Measurements from ENCODE around the gene TMEM258. TPM values are rescaled to one million over a fixed set of nuclear protein-coding genes. Genes with fewer than 3 reads are reported as not detected.
A peak's percentile ranks its signal among the peaks of the same experiment; 100 is the strongest.

TMEM258 gene
- total RNA-seq, 2 experiments from 2014 or later: 162 to 170 TPM

DNA sequence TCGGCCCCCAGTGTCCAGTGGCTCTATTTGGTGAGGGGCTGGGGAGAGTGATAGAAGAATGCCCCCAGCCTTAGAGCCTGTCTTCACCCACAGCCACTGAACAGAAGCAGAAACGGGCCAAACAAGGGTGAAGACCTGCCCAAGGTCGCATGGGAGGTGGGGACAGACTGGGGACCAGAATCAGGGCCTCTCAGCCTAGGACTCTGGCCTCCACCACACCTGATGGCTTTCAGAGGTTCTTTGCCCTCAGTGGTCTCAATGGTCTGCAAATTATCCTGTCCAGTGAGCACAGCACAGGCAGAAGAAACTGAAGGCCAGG lies 44.5 kb downstream of the TMEM258 start:
- Mint-ChIP-seq H3K4me1 (ENCODE audit: low read depth) (peaks cover 2% of the 10 kb centered on the region), H3K27ac (no peak overlapping the region), H3K27me3 (peaks cover 22% of the 10 kb centered on the region), H3K36me3 (ENCODE audit: low read depth) (no peaks in the 10 kb centered on the region), H3K4me3 (no peak overlapping the region), H3K9me3 (no peaks in the 10 kb centered on the region)
- DNase-seq (no peak), ATAC-seq (peak; percentile 3)
- POLR2A ChIA-PET: no interaction called here
- intact Hi-C loops (cut with micrococcal nuclease): no loop called here
- TF ChIP-seq, protein P1, sequence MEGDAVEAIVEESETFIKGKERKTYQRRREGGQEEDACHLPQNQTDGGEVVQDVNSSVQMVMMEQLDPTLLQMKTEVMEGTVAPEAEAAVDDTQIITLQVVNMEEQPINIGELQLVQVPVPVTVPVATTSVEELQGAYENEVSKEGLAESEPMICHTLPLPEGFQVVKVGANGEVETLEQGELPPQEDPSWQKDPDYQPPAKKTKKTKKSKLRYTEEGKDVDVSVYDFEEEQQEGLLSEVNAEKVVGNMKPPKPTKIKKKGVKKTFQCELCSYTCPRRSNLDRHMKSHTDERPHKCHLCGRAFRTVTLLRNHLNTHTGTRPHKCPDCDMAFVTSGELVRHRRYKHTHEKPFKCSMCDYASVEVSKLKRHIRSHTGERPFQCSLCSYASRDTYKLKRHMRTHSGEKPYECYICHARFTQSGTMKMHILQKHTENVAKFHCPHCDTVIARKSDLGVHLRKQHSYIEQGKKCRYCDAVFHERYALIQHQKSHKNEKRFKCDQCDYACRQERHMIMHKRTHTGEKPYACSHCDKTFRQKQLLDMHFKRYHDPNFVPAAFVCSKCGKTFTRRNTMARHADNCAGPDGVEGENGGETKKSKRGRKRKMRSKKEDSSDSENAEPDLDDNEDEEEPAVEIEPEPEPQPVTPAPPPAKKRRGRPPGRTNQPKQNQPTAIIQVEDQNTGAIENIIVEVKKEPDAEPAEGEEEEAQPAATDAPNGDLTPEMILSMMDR (IDR thresholded peaks at IDR 0.05): peak; percentile 64
- CTCF ChIA-PET: interaction anchor here (1.0 to 1.9 kb wide), 9 partner anchors 9 to 360 kb away, joined by 3 to 16 read pairs (median 5); no protein-coding TSS in a partner anchor

DNA sequence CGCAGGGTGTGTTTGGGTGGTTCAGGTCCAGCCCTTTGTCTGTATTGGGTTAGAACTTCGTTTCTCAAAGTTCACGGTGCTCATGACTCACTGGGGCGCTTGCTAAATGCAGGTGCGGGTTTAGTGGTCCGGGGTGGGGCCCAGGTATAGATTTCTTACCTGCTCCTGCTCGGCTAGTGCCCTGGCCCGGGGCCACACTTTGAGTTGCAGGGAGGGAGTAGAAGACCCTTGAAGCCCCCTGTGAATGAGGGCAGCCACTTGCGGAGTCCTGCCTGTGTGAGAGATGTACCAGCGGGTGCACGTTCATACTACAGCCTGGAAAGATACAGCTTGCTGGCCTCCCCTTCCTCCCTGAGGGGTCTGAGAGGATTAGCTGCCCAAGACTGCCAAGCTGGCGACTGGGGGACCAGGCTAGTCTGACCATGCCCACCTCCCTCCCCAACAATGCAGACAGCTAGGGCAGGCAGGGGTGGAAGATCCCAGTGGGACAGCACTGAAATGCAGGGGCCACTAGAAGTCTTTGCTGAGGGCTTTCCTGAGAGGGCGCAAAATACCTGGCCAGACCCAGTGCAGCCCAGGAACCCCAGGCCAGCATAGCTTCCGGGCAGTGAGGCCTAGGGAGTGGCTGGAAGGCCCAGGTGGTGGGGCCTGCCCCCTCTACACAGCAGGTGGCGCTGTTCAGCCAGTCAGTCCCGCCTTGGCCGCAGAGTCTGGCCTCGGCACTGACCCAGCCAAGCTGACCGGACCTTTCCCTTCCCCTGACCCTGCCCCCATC lies 45.0 kb downstream of the TMEM258 start:
- ChIA-PET CTCF (interaction anchor here (0.6 to 1.9 kb wide), 20 partner anchors 9 to 361 kb away, joined by 3 to 16 read pairs (median 4); no protein-coding TSS in a partner anchor), POLR2A (no interaction called here)
- TF ChIP-seq, protein P1 (IDR thresholded peaks at IDR 0.05): peak; percentile 97
- Mint-ChIP-seq H3K36me3 (ENCODE audit: low read depth) (no peaks in the 10 kb centered on the region), H3K4me1 (ENCODE audit: low read depth) (peaks cover 2% of the 10 kb centered on the region), H3K4me3 (no peak overlapping the region), H3K27me3 (peaks cover 21% of the 10 kb centered on the region), H3K27ac (no peak overlapping the region), H3K9me3 (no peaks in the 10 kb centered on the region)
- DNase-seq (peak; percentile 67), ATAC-seq (peak; percentile 70)
- intact Hi-C loops (cut with micrococcal nuclease): no loop called here

DNA sequence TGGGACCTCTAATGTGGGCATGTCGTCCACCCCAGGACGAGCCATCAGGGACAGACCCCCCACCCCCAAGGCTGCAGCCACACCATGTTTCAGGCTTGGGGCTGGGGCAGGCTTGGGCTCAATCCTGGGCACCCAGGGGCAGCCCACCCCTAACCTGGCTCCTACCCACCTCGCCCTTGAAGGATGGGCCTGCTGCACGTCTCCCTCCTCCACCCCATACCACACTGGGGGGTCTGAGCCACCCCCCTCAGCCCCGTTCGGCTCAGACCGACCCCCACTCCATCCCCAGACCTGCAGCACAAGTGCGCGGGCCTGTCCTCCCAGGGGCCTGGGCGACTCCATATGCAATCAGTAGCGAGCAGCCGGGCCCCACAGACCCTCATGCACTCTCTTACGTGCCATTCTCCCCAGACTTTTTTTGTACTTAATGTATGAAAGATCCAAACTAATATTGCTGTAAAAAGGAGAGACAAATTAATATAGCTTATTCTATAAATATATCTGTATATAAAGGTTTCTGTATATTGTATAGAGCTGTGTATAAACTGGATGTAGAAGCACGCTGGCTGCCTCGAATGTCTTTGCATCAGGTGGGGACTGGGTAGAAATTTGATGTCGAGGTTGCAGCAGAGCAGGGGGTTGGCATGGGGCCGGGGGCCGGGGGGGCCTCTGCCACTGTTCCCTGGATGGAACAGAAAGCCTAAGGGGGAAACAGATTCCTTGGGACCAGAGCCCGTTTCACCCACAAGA lies 45.8 kb downstream of the TMEM258 start:
- Mint-ChIP-seq H3K4me3 (no peak overlapping the region), H3K9me3 (no peaks in the 10 kb centered on the region), H3K27me3 (peaks cover 17% of the 10 kb centered on the region), H3K27ac (no peak overlapping the region), H3K36me3 (ENCODE audit: low read depth) (no peaks in the 10 kb centered on the region), H3K4me1 (ENCODE audit: low read depth) (no peaks in the 10 kb centered on the region)
- intact Hi-C loops (cut with micrococcal nuclease): no loop called here
- TF ChIP-seq, protein P1 (IDR thresholded peaks at IDR 0.05): no peak
- no peak for ATAC-seq
- DNase-seq: no peak
- ChIA-PET POLR2A (no interaction called here), CTCF (interaction anchor here (0.7 to 1.9 kb wide), 14 partner anchors 9 to 362 kb away, joined by 3 to 16 read pairs (median 5); no protein-coding TSS in a partner anchor)

DNA sequence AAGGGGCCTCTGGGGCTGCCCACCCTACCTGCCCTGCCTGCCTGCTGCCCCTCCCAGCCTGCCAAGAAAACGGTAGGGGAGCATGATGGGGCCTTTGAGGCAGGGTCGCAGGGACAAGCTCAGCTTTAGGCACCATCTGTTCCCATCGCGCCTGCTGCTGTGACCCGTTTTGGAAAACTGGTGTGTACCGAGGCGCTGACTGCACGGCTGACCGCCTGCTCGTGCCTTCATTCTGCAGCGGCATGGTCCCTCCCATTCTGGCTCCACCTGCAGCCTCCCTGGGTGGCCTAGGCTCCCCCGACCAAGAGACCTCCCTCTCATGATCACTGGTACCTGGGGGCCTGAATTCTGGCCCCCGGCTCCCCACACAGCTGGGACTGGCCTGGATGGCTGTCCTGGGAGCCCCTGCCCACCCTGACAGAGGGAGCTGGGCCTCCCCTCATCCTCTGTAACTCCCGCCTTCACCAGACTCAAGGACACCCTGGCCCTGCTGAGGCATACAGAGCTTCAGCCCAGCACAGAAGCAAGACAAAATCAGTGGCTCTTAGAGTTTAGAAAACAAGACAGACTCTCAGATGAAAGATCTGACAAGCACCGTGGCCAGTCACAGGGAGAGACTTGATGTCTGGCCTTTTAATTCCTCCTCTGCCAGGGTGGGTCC lies 46.5 kb downstream of the TMEM258 start:
- no peak overlapping the region for H3K4me3 Mint-ChIP-seq
- intact Hi-C loops (cut with micrococcal nuclease): no loop called here
- no peak overlapping the region for H3K27ac Mint-ChIP-seq
- POLR2A ChIA-PET: no interaction called here
- CTCF ChIA-PET: interaction anchor here (0.9 kb wide), 1 partner anchor 24 kb away, joined by 3 read pairs; no protein-coding TSS in a partner anchor
- DNase-seq: no peak
- no peaks in the 10 kb centered on the region for H3K4me1 Mint-ChIP-seq (ENCODE audit: low read depth)
- TF ChIP-seq, protein P1 (IDR thresholded peaks at IDR 0.05): no peak
- H3K36me3 Mint-ChIP-seq (ENCODE audit: low read depth): no peaks in the 10 kb centered on the region
- no peak for ATAC-seq
- H3K9me3 Mint-ChIP-seq: no peaks in the 10 kb centered on the region
- peaks cover 11% of the 10 kb centered on the region for H3K27me3 Mint-ChIP-seq
